ENCODE measurements around the gene CXXC5.
"Not testable (repeated sequence)": the region's sequence is repeated elsewhere in the genome, so short reads cannot be mapped to it uniquely, and the experiment has no call there.

CXXC5 gene

GRCh38 chr5:139648205-139649081 is at the start of gene CXXC5:
CXXC5 (plus strand) TSS chr5:139648349; CDS start chr5:139680524, 32,175 bp downstream.
- peak; percentile 57 to 74 for DNase-seq

DNA sequence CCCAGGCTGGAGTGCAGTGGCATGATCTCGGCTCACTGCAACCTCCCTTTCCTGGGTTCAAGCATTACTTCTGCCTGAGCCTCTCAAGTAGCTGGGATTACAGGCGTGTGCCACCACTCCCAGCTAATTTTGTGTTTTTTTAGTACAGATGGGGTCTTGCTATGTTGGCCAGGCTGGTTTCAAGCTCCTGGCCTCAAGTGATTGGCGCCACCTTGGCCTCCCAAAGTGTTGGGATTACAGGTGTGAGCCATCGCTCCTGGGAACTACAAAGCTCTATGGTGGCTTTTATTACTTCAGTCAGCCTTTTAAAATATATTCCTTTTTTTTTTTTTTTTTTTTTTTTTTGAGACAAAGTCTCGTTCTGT is 49.6 kb upstream of the CXXC5 start:
- not testable (repeated sequence) for DNase-seq

DNA sequence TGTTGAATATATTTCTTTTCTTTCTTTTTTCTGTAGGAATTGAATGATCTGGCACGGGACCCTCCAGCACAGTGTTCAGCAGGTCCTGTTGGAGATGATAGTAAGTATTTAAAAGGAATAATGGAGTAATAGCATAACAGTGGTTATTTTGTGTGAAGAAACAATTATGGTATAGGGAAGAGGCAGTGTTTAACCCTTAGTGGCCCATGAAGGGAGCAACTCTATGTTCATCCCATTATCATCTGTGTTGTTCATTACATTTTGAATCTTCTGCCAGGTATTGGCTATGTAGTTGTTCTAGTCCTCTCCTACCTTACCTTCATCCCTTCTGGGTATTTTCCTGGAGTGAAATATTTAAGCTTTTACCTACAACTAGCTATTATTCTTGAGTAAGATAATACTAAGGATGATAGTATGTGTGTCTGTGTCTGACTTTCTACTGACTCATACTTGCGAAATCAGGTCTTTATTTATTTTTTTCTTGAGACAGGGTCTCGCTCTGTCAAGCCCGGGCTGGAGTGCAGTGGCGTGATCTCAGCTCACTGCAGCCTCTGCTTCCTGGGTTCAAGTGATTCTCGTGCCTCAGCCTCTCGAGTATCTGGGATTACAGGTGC is 47.7 kb upstream of the CXXC5 start:
- DNase-seq: no peak

- DNase-seq: no peak
These were observed 46.7 kb upstream of the CXXC5 start for GRCh38 chr5:139601429-139601828.

- DNase-seq: not testable (repeated sequence)
These were observed 46.2 kb upstream of the CXXC5 start for GRCh38 chr5:139601948-139602347.

GRCh38 chr5:139605887-139606286 is 42.3 kb upstream of the CXXC5 start:
- DNase-seq: no peak

- no peak for DNase-seq
These were observed 36.2 kb upstream of the CXXC5 start for GRCh38 chr5:139611703-139612584.

GRCh38 chr5:139619861-139620260 is 28.3 kb upstream of the CXXC5 start:
- no peak for DNase-seq

GRCh38 chr5:139625398-139625797 is 22.8 kb upstream of the CXXC5 start:
- not testable (repeated sequence) for DNase-seq

GRCh38 chr5:139630855-139631254 is 17.3 kb upstream of the CXXC5 start:
- DNase-seq: no peak

DNA sequence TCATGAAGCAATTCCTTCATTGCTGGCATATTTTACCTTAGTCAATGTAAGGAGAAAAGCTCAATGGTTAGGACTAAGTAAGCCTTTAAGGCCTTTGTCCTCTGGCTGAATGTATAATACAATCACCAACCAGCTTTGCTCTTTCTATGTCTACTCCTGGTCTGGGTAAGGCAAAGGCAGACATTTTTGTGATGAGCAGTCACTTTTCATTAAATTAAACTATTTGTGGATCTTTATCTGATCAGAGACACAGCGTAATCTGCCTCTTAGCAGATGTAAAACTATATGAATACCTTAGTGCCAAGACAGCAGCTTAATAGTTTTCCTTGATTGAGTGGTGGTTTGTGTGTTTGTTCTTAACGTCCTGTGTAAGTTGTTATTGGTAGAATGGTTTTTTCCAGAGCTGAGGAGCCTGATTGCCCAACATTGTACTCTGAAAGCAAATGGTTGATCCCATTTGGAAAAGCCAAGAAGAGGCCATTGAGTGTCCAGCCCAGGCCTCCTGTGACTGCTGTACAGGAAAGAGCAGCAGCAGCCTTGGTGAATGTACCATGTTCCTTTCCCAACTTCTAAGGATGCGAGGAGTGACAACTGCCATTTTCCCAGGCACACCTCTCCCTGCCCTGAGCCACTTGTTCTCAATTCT is 16.5 kb upstream of the CXXC5 start:
- DNase-seq: no peak

- peak; percentile 70 to 71 for DNase-seq
These were observed 14.7 kb upstream of the CXXC5 start for GRCh38 chr5:139633295-139634027.

DNA sequence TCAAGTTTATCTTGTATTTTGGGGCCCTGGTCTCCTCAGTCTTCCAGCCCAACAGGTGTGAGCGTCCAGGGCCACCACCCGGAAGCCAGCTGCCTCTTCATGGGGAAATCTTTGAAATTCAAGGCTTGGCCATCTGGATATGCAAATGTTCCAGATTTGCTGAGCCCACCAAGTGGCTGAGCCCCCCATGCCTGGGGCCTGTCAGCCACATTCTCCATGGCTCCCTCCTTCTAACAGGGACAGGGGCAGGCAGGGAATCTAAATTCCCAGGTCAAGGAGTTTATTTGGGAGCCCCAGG is 14.2 kb upstream of the CXXC5 start:
- no peak for DNase-seq

DNA sequence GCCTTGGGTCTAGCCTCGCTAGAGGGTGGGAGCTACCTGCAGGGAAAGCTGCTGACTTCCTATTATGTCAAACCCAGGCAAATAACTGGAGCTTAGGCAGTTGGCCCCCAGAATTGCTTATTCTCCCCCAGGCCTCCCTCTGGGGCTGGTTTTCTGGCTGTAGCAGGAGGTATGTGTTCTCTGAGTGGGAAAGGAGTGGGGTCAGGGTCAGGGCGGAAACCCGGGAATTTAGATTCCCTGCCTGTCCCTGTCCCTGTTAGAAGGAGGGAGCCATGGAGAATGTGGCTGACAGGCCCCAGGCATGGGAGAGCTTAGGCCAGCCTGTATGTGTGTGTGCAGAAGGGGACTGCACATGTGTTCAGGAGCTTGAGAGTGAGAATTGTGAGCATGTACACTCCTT is 13.6 kb upstream of the CXXC5 start:
- DNase-seq: no peak

DNA sequence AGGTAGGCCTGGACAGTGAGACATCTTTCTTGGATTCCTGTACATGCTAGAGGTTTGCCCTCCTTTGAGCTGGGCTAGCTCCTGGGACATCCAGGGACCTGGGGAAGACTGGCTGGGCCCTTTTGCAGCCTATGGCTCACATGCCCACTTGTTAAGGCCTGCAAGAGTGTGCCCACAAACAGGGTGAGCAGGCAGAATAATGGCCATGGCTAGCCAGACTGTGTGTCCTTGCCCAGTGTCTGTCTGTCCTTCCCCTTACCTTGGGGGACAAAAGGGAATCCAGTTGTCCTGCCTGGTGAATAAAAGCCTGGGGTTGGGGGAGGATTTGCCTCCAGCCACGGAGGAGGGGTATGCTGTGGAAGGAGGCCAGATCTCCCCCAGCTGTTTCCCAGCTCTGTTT is 13.0 kb upstream of the CXXC5 start:
- no peak for DNase-seq

DNA sequence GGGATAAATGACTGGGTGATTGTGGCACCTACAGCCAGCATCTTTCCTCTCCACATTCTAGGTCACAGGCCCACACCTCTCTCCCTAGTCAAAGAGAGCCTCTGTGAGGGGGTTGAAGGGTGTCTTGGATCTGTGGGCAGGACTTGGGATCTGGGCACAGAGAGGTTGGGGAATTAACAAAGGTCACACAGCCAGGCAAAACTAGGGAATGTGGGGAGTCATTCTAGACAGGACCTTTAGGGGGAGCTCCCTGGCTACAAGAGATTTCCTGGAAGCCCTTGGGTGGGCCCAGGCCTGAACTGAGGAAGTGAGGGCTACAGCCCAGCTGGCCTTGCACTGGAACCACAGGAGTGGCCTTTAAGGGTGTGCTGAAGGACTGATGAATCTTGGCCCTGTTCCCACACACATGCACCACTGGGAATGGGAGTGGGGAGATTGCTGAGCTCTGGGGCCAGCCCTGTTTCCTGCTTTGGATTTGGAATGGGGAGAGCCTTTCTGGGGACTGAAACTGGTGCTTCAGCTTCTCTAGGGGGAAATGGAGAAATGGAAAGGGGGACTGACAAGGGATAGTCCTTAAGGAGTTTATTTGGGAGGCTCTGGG is 12.4 kb upstream of the CXXC5 start:
- DNase-seq: peak; percentile 31 to 55

GRCh38 chr5:139636207-139636792 is 11.8 kb upstream of the CXXC5 start:
- peak; percentile 76 to 88 for DNase-seq

DNA sequence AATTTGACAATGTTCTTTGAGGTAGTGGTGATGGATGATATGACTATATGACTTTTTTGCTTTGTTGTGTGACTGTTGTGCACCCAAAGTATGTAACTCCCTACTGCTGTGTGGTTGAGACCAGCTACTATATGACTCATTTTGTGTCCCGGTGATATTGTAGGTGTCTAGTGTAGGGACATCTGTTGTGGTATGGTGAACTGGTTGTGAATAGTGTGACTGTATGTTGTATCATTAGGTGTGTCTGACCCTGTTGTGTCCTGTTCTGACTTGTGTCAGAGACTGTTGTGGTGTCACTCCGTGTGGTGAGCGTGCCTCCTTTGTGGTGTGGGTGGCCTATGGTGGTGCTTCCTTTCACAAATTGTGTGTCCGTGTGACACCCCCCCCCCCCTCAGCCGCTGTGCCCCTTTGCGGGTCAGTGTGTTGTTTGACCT is 11.2 kb upstream of the CXXC5 start:
- DNase-seq: peak in 1 of 2 donors; percentile 46

GRCh38 chr5:139637438-139638089 is 10.6 kb upstream of the CXXC5 start:
- DNase-seq: peak; percentile 58 to 70

DNA sequence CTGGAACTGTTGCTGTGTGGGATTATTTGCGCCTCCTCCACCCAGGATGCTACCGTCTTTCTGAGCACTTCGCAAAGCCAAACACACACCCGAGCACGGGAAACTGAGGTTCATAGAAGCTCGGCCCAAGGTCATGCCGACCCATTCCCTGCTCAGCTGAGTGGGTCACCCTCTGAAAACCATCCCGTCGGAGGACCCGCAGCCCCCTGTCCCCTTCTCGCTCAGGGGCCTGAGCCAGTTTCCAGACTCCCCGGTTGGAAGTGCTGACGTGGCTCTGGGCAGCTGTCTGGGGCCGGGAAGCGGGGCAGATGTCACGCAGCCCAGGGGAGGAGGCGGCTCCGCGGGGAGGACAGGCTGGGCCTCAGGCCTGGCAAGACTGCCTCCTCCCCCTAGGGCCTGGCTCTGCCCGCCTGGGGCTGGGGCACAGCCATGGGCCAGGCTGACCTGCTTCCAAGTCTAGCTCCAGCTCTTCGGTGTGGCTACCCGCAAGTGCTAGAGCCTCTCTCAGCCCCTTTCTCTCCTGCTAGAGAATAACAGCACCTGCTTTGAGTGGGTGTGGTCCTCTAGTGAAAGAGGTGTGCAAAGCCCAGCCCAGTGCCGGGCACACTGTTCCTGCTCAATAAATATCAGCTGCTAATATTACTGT is 9.9 kb upstream of the CXXC5 start:
- peak in 1 of 2 donors; percentile 51 for DNase-seq
